ENCODE measurements around the gene RHBG.
A peak's percentile ranks its signal among the peaks of the same experiment; 100 is the strongest.
"Not testable (repeated sequence)": the region's sequence is repeated elsewhere in the genome, so short reads cannot be mapped to it uniquely, and the experiment has no call there.

Gene RHBG

DNA sequence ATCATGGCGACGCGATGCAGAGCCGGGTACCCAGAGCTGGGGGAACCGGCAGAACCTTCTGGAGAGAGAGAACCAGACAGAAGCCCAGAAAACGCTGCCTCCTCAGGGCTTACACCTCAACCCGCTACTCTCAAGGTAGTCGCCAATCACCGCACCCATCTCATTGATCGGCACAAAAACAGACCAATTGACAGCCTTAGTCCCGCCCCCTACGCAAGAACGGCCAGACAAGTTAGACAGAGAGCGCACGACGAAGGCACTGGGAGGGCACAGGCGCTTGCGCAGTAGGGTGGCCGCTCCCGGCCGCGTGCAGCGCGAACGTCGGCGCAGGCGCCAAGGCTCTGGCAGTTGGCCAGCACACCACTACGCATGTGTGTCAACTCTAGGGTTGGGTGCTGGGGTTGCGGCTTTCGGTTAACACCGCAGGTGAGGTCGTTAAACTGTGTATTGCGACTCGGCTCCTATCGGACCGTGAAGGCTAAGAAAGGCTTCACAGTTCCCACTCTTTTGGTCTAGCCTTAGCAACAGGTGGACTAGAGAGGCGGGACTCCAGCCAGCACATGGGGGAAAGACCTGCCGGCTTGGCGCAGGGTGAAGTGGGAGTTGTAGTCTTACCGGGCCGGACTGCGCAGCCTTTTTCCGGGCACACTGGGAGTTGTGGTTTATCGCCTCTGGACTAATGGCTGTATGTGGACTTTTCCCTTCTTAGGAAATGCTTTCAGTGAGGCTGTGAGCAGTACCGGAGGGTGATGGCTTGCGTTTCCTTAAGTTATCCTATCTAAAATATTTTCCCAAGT, 30.6 kb upstream of the RHBG start, which contains the start of the genes CCT3 and TSACC:
CCT3 (minus strand) TSS at position 113 of the 797 bp plus-strand sequence; CDS start at position 5, 108 bp downstream.
TSACC (plus strand) TSS at position 347 of the 797 bp plus-strand sequence. CDS start 1,232 bp downstream, outside the sequence.
- TF ChIP-seq, protein P1, sequence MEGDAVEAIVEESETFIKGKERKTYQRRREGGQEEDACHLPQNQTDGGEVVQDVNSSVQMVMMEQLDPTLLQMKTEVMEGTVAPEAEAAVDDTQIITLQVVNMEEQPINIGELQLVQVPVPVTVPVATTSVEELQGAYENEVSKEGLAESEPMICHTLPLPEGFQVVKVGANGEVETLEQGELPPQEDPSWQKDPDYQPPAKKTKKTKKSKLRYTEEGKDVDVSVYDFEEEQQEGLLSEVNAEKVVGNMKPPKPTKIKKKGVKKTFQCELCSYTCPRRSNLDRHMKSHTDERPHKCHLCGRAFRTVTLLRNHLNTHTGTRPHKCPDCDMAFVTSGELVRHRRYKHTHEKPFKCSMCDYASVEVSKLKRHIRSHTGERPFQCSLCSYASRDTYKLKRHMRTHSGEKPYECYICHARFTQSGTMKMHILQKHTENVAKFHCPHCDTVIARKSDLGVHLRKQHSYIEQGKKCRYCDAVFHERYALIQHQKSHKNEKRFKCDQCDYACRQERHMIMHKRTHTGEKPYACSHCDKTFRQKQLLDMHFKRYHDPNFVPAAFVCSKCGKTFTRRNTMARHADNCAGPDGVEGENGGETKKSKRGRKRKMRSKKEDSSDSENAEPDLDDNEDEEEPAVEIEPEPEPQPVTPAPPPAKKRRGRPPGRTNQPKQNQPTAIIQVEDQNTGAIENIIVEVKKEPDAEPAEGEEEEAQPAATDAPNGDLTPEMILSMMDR (conservative IDR thresholded peaks at IDR 0.05; ENCODE audit: low read length) = 0 out of 2 replicates have a peak, but pooled peaks have one; percentile 5
- peak; percentile 100 for DNase-seq (ENCODE audit: low read depth)
- peak within 1 kb of the TSS; percentile 95 for H3K4me3 ChIP-seq (ENCODE audit: low read length)

DNA sequence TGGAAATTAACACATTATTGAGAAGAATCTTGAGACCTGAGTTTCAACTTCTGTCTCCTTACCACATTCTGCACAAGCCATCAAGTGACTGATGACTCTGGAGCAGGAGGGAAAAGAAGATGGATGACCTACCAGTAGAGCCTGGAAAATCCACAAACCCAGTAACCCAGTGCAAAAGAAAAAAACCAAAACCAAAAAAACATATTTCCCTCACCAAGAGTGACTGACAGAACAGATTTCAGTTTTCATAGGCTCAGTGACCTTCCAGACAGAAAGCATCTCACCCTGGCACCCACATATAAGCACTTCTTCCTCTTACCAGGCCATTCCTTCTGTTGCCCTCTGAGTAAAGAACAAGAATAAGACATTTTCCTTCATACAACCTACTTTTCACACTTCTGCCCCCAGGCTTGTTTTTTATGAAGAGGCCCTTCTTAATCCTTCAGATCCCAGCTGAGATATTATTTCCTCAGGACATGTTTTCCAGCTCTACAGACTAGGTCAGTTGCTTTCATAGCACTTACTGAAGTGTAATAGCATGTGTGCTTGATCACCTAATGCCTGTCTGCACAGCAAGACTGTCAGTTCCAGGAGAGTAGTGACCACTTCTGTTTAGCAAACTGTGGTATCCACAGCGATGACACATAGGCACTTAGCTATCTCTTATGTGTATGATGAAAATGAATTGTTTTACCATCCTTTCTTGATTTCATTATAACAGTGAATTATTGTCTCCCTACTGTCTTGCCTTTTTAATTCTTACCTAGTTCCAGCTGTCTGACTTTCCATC, 26.6 kb upstream of the RHBG start:
- DNase-seq (ENCODE audit: low read depth) = peak; percentile 61
- no peak overlapping the region for H3K4me3 ChIP-seq (ENCODE audit: low read length)
- TF ChIP-seq, protein P1 (conservative IDR thresholded peaks at IDR 0.05; ENCODE audit: low read length) = no peak

DNA sequence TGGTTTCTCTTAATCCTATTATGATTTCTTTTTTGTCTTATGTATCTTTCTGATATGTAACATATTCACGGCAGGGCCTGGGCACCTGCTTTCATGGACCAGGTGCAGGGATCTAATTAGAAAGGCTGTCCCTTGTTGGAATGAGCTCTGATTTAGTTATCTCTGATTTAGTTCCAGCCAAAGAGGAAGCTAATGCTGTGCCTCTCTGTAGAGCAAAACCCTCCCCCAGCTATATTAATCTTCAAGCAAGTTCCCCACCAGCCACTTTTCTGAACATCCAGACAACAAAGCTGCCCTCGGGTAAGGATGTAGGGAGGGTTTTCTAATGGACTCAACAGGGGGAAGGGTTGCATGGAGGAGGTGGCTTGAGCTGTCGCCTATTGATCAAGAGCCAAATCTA, 24.6 kb upstream of the RHBG start:
- DNase-seq (ENCODE audit: low read depth) = no peak
- TF ChIP-seq, protein P1 (conservative IDR thresholded peaks at IDR 0.05; ENCODE audit: low read length) = no peak
- no peak overlapping the region for H3K4me3 ChIP-seq (ENCODE audit: low read length)

DNA sequence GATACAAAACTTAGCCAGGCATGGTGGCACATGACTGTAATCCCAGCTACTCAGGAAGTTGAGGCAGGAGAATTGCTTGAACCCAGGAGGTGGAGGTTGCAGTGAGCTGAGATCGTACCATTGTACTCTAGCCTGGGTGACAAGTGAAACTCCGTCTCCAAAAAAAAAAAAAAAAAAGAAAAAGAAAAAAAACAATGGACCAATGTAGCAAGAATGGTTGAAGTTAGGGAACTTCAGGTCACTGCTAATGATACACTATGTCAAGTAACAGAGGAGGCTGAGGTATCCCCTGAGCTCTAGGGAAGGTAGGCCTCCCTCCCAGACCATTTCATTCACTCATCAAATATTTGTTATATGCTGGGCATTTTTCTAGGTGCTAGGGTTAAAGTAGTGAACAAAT, 23.0 kb upstream of the RHBG start:
- DNase-seq (ENCODE audit: low read depth); H3K4me3 ChIP-seq (ENCODE audit: low read length): not testable (repeated sequence)

DNA sequence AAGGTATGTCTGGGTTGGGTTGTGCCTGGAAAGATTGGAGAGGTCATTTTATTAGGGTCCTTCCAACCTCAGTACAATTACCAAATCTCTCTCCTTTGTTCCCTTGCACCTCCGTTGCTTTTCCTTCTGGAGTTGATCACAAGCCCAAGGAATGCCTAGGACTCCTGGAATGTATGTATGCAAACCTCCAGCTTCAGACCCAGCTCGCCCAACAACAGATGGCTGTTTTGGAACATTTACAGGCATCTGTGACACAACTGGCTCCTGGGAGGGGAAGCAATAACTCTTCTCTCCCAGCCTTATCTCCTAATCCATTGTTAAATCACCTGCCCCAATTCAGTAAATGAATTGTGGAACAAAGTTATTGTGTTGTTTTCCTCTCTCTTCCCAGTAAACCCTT, 22.4 kb upstream of the RHBG start:
- TF ChIP-seq, protein P1 (conservative IDR thresholded peaks at IDR 0.05; ENCODE audit: low read length) = no peak
- DNase-seq (ENCODE audit: low read depth) = peak; percentile 94
- H3K4me3 ChIP-seq (ENCODE audit: low read length) = no peak overlapping the region

DNA sequence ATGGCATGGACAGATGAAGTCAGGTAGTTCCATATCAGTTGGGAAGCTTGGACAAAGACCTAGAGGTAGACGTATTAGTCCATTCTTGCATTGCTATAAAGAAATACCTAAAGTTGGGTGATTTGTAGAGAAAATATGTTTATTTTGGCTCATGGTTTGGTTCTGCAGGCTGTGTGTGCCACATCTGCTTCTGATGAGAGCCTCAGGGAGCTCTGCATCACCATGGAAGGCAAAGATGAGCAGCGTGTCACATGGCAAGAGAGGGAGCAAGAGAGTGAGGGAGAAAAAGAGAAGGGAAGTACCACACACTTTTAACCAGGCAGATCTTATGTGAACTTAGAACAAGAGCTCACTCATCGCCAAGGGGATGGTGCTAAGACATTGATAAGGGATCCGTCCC, 21.7 kb upstream of the RHBG start:
- peak; percentile 93 for DNase-seq (ENCODE audit: low read depth)
- H3K4me3 ChIP-seq (ENCODE audit: low read length) = no peak overlapping the region
- TF ChIP-seq, protein P1 (conservative IDR thresholded peaks at IDR 0.05; ENCODE audit: low read length) = no peak

DNA sequence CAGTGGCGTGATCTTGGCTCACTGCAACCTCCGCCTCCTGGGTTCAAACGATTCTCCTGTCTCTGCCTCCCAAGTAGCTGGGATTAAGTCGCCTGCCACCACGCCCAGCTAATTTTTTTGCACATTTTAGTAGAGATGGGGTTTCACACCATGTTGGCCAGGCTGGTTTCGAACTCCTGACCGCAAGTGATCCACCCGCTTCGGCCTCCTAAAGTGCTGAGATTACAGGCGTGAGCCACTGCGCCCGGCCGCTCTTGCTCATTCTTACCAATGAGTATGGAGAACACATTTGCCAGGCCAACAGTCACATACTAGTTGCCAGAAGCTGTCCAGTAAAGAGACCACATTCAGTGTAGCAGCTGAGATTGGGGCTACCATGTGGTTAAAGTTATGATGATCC, 16.5 kb upstream of the RHBG start:
- H3K4me3 ChIP-seq (ENCODE audit: low read length); DNase-seq (ENCODE audit: low read depth): not testable (repeated sequence)
